Inferior parietal cortex (tissue), 1 donor: ENCODE results near the gene EMP1.
A peak's percentile ranks its signal among the peaks of the same experiment; 100 is the strongest.

ENCODE experiments used
- DNase-seq: peaks from one replicate; pipeline ENCODE4 v3.0.0-alpha.2; 2016; ENCODE audit errors: extremely low spot score

EMP1 gene

GRCh38 chr12:13196130-13196921 lies at the start of gene EMP1:
Gene EMP1 (plus strand): TSS chr12:13196726. CDS start chr12:13211511, 14,785 bp downstream.
- DNase-seq, result peak; percentile 82

- no peak for DNase-seq
These were observed 48.6 kb upstream of the EMP1 start for GRCh38 chr12:13147688-13148484.

GRCh38 chr12:13148485-13148847 lies 48.1 kb upstream of the EMP1 start:
- no peak for DNase-seq

GRCh38 chr12:13149411-13149810 lies 47.1 kb upstream of the EMP1 start:
- no peak for DNase-seq

GRCh38 chr12:13152281-13152680 lies 44.2 kb upstream of the EMP1 start:
- no peak for DNase-seq

- DNase-seq, result no peak
These were observed 43.8 kb upstream of the EMP1 start for GRCh38 chr12:13152756-13153155.

GRCh38 chr12:13153180-13153579 lies 43.3 kb upstream of the EMP1 start:
- no peak for DNase-seq

- DNase-seq, result no peak
These were observed 42.4 kb upstream of the EMP1 start for GRCh38 chr12:13154027-13154538.

GRCh38 chr12:13154831-13155230 lies 41.7 kb upstream of the EMP1 start:
- DNase-seq, result no peak

- no peak for DNase-seq
These were observed 40.2 kb upstream of the EMP1 start for GRCh38 chr12:13156277-13156676.

GRCh38 chr12:13161172-13161571 lies 35.4 kb upstream of the EMP1 start:
- no peak for DNase-seq

- DNase-seq, result no peak
These were observed 33.6 kb upstream of the EMP1 start for GRCh38 chr12:13162904-13163303.

- no peak for DNase-seq
These were observed 32.5 kb upstream of the EMP1 start for GRCh38 chr12:13163868-13164635.

- no peak for DNase-seq
These were observed 31.5 kb upstream of the EMP1 start for GRCh38 chr12:13164921-13165616.

- DNase-seq, result no peak
These were observed 30.9 kb upstream of the EMP1 start for GRCh38 chr12:13165617-13166041.

GRCh38 chr12:13167226-13167625 lies 29.3 kb upstream of the EMP1 start:
- DNase-seq, result no peak

GRCh38 chr12:13167906-13168305 lies 28.6 kb upstream of the EMP1 start:
- no peak for DNase-seq

- no peak for DNase-seq
These were observed 27.3 kb upstream of the EMP1 start for GRCh38 chr12:13169272-13169671.

- no peak for DNase-seq
These were observed 25.5 kb upstream of the EMP1 start for GRCh38 chr12:13170892-13171490.

GRCh38 chr12:13171921-13172859 lies 24.3 kb upstream of the EMP1 start:
- no peak for DNase-seq
